ENCODE results near the gene C9orf40.

DNA sequence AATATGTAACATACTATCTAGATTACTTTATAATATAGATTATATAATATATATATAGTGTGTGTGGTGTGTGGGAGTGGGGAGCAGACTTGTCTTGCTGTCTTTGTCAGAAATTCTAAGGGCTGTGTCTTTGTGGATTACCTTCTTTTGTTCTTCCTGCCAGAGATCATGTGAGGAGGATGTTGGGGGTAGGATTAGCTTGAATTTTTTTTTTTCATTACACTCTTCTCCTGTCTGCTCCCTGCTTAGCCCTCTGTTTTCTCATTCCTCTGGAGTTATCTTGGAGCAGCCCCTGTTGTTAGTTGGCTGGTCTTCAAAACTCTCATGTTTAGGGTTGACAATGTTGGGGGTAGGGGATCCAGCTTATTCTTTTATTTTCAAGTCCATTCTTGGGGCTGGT is 21.0 kb upstream of the C9orf40 start:
- TF ChIP-seq CTCF (IDR thresholded peaks at IDR 0.05) (no peak), ZFX (IDR thresholded peaks at IDR 0.05; ENCODE audit: borderline replicate concordance) (no peak)

All from 22Rv1 (cell line).